OCI-LY7 (cell line): ENCODE results near the gene KYAT1. TPM values are rescaled to one million over a fixed set of nuclear protein-coding genes. Genes with fewer than 3 reads are reported as not detected.
A peak's percentile ranks its signal among the peaks of the same experiment; 100 is the strongest.

Experiments used
- Bru-seq: library from RNA; stranded (reverse); fragments of 400-500 nt; gene quantifications from one replicate; lab custom pipeline; 2021; lab: Mats Ljungman, UMichigan
- BruChase-seq, 2 experiments: library from RNA; stranded (reverse); fragments of 400-500 nt; gene quantifications; one replicate each; lab custom pipeline; 2021; lab: Mats Ljungman, UMichigan
- BruUV-seq: library from RNA; stranded (reverse); fragments of 400-500 nt; replicated peaks from 2 replicates; lab custom pipeline; 2021; lab: Mats Ljungman, UMichigan
- CTCF ChIA-PET: fragments of 300-600 bp; sonication (Branson Sonifier 250); formaldehyde crosslinking; loops from one replicate; lab custom pipeline; 2022; ENCODE audit warnings: antibody characterized with exemption; ENCODE audit not compliant: unreplicated experiment; lab: Charles Lee
- POLR2A ChIA-PET: fragments of 300-600 bp; sonication (Branson Sonifier 250); formaldehyde crosslinking; loops from one replicate; lab custom pipeline; 2022; ENCODE audit warnings: antibody characterized with exemption; lab: Charles Lee
- DNase-seq: peaks from one replicate; pipeline ENCODE4 v3.0.0-alpha.2; 2015; ENCODE audit warnings: low spot score
- H2AFZ ChIP-seq: fragments of 200-600 bp; sonication (generic), shearing (Covaris generic); 2 replicates; pipeline ENCODE4 v1.6.1; 2014; ENCODE audit warnings: mild to moderate bottlenecking, antibody characterized with exemption, low read length, moderate library complexity
- H3K27ac ChIP-seq: fragments of 200-600 bp; sonication (generic); 2 replicates; pipeline ENCODE4 v1.5.1; 2014; ENCODE audit warnings: mixed run types, low read depth, mild to moderate bottlenecking, moderate library complexity, low read length, inconsistent platforms; ENCODE audit not compliant: poor library complexity, severe bottlenecking
- H3K36me3 ChIP-seq: fragments of 200-600 bp; sonication (generic); 2 replicates; pipeline ENCODE4 v1.6.1; 2014; ENCODE audit warnings: mild to moderate bottlenecking, antibody characterized with exemption, low read length, moderate library complexity, mixed read lengths; ENCODE audit not compliant: insufficient read depth
- H3K4me1 ChIP-seq: fragments of 200-600 bp; sonication (generic); 2 replicates; pipeline ENCODE4 v1.5.1; 2014; ENCODE audit warnings: mild to moderate bottlenecking, low read length; ENCODE audit not compliant: insufficient read depth, poor library complexity, severe bottlenecking
- H3K4me2 ChIP-seq: fragments of 200-600 bp; sonication (generic); 2 replicates; pipeline ENCODE4 v1.6.1; 2014; ENCODE audit warnings: mild to moderate bottlenecking, low read length
- H3K4me3 ChIP-seq: fragments of 200-600 bp; sonication (generic); 2 replicates; pipeline ENCODE4 v1.5.1; 2014; ENCODE audit warnings: mild to moderate bottlenecking, low read depth, low read length; ENCODE audit not compliant: poor library complexity, severe bottlenecking
- H3K79me2 ChIP-seq: fragments of 200-600 bp; sonication (generic); 2 replicates; pipeline ENCODE4 v1.6.1; 2016; ENCODE audit warnings: low read depth, mild to moderate bottlenecking, low read length, moderate library complexity, mixed read lengths; ENCODE audit not compliant: insufficient read depth
- H3K9me2 ChIP-seq: fragments of 200-600 bp; sonication (generic); 2 replicates; pipeline ENCODE4 v1.6.1; 2016; ENCODE audit warnings: mild to moderate bottlenecking, low read length, mixed read lengths; ENCODE audit not compliant: insufficient read depth
- H3K9me3 ChIP-seq: fragments of 200-600 bp; sonication (generic); 2 replicates; pipeline ENCODE4 v1.6.1; 2014; ENCODE audit warnings: mild to moderate bottlenecking, mixed run types, low read length, mixed read lengths
- H4K20me1 ChIP-seq: fragments of 200-600 bp; sonication (generic); 2 replicates; pipeline ENCODE4 v1.6.1; 2014; ENCODE audit warnings: mild to moderate bottlenecking, antibody characterized with exemption, low read length, moderate library complexity, mixed read lengths; ENCODE audit not compliant: insufficient read depth
- EZH2phosphoT487 ChIP-seq: fragments of 200-600 bp; sonication (generic); IDR thresholded peaks from 2 replicates; pipeline ENCODE4 v1.6.1; 2018; ENCODE audit warnings: low read depth, borderline replicate concordance, mild to moderate bottlenecking, mixed run types, antibody characterized with exemption, low read length, moderate library complexity, mixed read lengths
- intact Hi-C: fragments of 100-400 bp; cut with micrococcal nuclease; formaldehyde crosslinking; loops from one replicate; pipeline ENCODE4 v1.10.0; 2022; ENCODE audit not compliant: unreplicated experiment
- long read RNA-seq: library from polyadenylated mRNA; stranded (forward); transcript quantifications from one replicate; pipeline ENCODE4 v2.0.0, GENCODE V29; 2022
- total RNA-seq, 2 experiments: library from RNA; depleted of rRNA in 1 of 2; stranded (reverse); fragments of >200 nt in 1 of 2; shearing (Covaris generic) in 1 of 2; gene quantifications; 2 replicates each; pipeline ENCODE4 v1.2.3, GENCODE V29; 2014 to 2022
- TF ChIP-seq, protein P1 (sequence below): fragments of 200-600 bp; sonication (generic); conservative IDR thresholded peaks from 2 replicates; pipeline ENCODE4 v1.5.1; 2014; ENCODE audit warnings: mild to moderate bottlenecking, antibody characterized with exemption, low read length, moderate library complexity, mixed read lengths

KYAT1 gene
- total RNA-seq (2014; rRNA removed; shearing (Covaris generic)): 38.2 and 44.7 TPM in 2 replicates
- 28.3 and 34.5 TPM in 2 replicates for total RNA-seq (2022)
- Bru-seq, nascent RNA: percentile 69 among the genes with signal in this experiment
- BruChase-seq, experiment 1, labeled RNA remaining after a 6-hour chase: percentile 82 among the genes with signal in this experiment
- percentile 78 among the genes with signal in this experiment for BruChase-seq, experiment 2, labeled RNA remaining after a 2-hour chase
- long read RNA-seq, transcript KYAT1-201 (13 exons, 1,903 nt): major isoform, 20 of 57 reads
- long read RNA-seq, partial matches to known transcripts: 10 of 57 reads
- long read RNA-seq, other reads (novel, unspliced or antisense): 24 of 57 reads

DNA sequence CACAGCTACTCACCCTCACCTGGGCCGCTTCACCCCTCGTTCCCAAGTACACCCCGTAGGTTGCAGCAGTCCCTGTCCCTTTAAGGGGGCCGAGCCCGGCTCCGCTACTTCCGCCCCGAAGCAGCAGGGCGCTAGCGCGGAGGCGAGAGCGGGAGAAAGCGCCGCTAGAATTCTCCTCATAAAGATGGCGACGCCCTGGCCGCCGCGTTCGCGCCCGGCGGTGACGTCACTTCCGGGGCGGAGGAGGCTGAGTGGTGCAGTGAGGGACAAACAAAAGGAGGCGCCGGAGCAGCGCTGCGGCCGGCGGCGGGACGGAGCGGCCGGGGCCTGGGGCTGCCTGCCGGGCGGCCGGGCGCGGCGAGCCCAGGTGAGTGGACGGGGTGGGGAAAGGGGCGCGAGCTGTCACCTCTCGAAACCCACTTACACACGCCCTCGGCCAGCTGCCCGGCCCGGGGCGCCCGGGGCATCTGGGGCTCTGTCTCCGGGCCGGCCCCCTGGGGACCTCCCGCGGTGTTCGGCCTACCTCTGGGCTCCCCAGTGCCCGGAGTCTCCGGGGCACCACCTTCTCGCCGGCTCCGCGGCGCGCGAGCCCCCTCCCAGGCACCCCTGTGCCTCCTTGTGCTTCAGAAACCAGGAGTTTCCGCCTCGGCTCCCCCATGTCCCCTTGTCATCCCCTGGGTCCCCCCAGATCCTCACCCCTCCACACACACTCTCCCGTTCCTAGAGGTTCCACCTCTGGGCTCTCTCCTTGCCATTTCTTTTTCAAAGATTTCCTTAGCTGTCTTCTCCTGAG, at the start of gene KYAT1, which contains the start of gene LRRC8A:
TSS of gene KYAT1 (minus strand) at position 67 of the 793 bp plus-strand sequence. CDS start 36,545 bp downstream, outside the sequence.
TSS of gene LRRC8A (plus strand) at position 250 of the 793 bp plus-strand sequence. CDS start 25,032 bp downstream, outside the sequence.
- H3K4me3 ChIP-seq: peak within 1 kb of the TSS; percentile 95
- BruUV-seq: no TSS peak
- H3K36me3 ChIP-seq: peaks cover 42% of the 10 kb centered on the region
- H3K4me1 ChIP-seq: peaks cover 40% of the 10 kb centered on the region
- CTCF ChIA-PET: interaction anchor here (0.5 to 1.3 kb wide), 3 partner anchors 20 to 193 kb away, joined by 3 to 5 read pairs (median 4); partner anchors contain the start of gene PHYHD1
- H3K9me2 ChIP-seq: no peaks in the 10 kb centered on the region
- peak within 1 kb of the TSS; percentile 90 for H3K4me2 ChIP-seq
- peak within 1 kb of the TSS; percentile 91 for H3K27ac ChIP-seq
- peak within 1 kb of the TSS; percentile 74 for H2AFZ ChIP-seq
- peaks cover 63% of the 10 kb centered on the region for H3K79me2 ChIP-seq
- no peaks in the 10 kb centered on the region for H4K20me1 ChIP-seq
- TF ChIP-seq, protein P1, sequence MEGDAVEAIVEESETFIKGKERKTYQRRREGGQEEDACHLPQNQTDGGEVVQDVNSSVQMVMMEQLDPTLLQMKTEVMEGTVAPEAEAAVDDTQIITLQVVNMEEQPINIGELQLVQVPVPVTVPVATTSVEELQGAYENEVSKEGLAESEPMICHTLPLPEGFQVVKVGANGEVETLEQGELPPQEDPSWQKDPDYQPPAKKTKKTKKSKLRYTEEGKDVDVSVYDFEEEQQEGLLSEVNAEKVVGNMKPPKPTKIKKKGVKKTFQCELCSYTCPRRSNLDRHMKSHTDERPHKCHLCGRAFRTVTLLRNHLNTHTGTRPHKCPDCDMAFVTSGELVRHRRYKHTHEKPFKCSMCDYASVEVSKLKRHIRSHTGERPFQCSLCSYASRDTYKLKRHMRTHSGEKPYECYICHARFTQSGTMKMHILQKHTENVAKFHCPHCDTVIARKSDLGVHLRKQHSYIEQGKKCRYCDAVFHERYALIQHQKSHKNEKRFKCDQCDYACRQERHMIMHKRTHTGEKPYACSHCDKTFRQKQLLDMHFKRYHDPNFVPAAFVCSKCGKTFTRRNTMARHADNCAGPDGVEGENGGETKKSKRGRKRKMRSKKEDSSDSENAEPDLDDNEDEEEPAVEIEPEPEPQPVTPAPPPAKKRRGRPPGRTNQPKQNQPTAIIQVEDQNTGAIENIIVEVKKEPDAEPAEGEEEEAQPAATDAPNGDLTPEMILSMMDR: no peak
- TF ChIP-seq EZH2phosphoT487: no peak
- intact Hi-C loops: loop anchor here (1.0 to 2.0 kb wide), 3 partner anchors 38 to 425 kb away; partner anchors contain the start of genes ODF2, PHYHD1 and SH3GLB2
- POLR2A ChIA-PET: interaction anchor here (0.8 to 1.4 kb wide), 6 partner anchors 20 to 158 kb away, joined by 3 to 10 read pairs (median 3); partner anchors contain the start of genes PHYHD1, SPOUT1 and ZDHHC12
- peak; percentile 99 for DNase-seq
- no peaks in the 10 kb centered on the region for H3K9me3 ChIP-seq

DNA sequence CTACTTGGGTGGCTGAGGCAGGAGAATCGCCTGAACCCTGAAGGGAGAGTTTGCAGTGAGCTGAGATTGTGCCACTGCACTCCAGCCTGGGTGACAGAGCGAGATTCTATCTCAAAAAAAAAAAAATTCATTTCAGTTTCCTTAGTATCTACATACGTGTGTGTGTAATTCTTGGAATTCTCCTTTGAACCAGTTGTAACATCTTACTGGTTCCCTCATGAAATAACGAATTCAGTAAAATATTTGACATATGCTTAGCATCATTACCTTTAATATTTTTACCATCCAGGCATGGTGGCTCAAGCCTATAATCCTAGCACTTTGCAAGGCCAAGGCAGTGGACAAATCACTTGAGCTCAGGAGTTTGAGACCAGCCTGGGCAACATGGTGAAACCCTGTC, 47.8 kb upstream of the KYAT1 start:
- intact Hi-C loops: loop anchor here (10.0 kb wide), 1 partner anchor 205 kb away; the partner anchor contains the start of gene ZDHHC12
- no peak overlapping the region for H3K27ac ChIP-seq
- no peaks in the 10 kb centered on the region for H3K9me2 ChIP-seq
- no peak overlapping the region for H3K4me2 ChIP-seq
- POLR2A ChIA-PET: interaction anchor here (1.0 to 2.3 kb wide), 2 partner anchors 11 to 67 kb away, joined by 3 to 6 read pairs; no protein-coding TSS in a partner anchor
- H2AFZ ChIP-seq: no peak overlapping the region
- no peak overlapping the region for H3K4me3 ChIP-seq
- no peaks in the 10 kb centered on the region for H3K9me3 ChIP-seq
- no peak for TF ChIP-seq EZH2phosphoT487
- TF ChIP-seq, protein P1: no peak
- CTCF ChIA-PET: interaction anchor here (0.6 to 1.4 kb wide), 3 partner anchors 47 to 67 kb away, joined by 3 to 5 read pairs (median 4); no protein-coding TSS in a partner anchor
- no peaks in the 10 kb centered on the region for H3K79me2 ChIP-seq
- peaks cover 24% of the 10 kb centered on the region for H3K36me3 ChIP-seq
- BruUV-seq: no TSS peak
- no peak for DNase-seq
- no peaks in the 10 kb centered on the region for H4K20me1 ChIP-seq
- H3K4me1 ChIP-seq: peaks cover 12% of the 10 kb centered on the region
